H9 (cell line): Measurements from ENCODE around the gene TJP3. TPM values are rescaled to one million over a fixed set of nuclear protein-coding genes. Genes with fewer than 3 reads are reported as not detected.

Source experiments
- DNase-seq: peaks from one replicate; pipeline ENCODE4 v3.0.0-alpha.2; 2017
- H2AFZ ChIP-seq: one replicate; pipeline ENCODE4 v1.6.1; 2013; ENCODE audit warnings: mild to moderate bottlenecking, low read length, control low read depth, moderate library complexity
- H2AK5ac ChIP-seq: 2 replicates; pipeline ENCODE4 v1.6.1; 2013; ENCODE audit warnings: low read length, control low read depth, mixed read lengths; ENCODE audit not compliant: insufficient read length
- H2BK120ac ChIP-seq: one replicate; pipeline ENCODE4 v1.6.1; 2013; ENCODE audit warnings: low read depth, mild to moderate bottlenecking, low read length, control low read depth, inconsistent platforms; ENCODE audit not compliant: poor library complexity, severe bottlenecking
- H2BK12ac ChIP-seq: 2 replicates; pipeline ENCODE4 v1.6.1; 2013; ENCODE audit warnings: low read length, control low read depth, mixed read lengths, low read depth; ENCODE audit not compliant: insufficient read length
- H2BK15ac ChIP-seq: 2 replicates; pipeline ENCODE4 v1.6.1; 2013; ENCODE audit warnings: low read depth, low read length, control low read depth
- H2BK20ac ChIP-seq: one replicate; pipeline ENCODE4 v1.6.1; 2013; ENCODE audit warnings: low read depth, mild to moderate bottlenecking, low read length, control low read depth, inconsistent platforms; ENCODE audit not compliant: poor library complexity, severe bottlenecking
- H2BK5ac ChIP-seq: 2 replicates; pipeline ENCODE4 v1.6.1; 2013; ENCODE audit warnings: low read length, control low read depth, mixed read lengths; ENCODE audit not compliant: insufficient read length
- H3K14ac ChIP-seq: 2 replicates; pipeline ENCODE4 v1.6.1; 2013; ENCODE audit warnings: low read length, control low read depth; ENCODE audit not compliant: insufficient read depth
- H3K18ac ChIP-seq: 2 replicates; pipeline ENCODE4 v1.6.1; 2013; ENCODE audit warnings: low read depth, mild to moderate bottlenecking, mixed read lengths, low read length, control low read depth; ENCODE audit not compliant: insufficient read length
- H3K23ac ChIP-seq: 2 replicates; pipeline ENCODE4 v1.6.1; 2013; ENCODE audit warnings: low read length, control low read depth, mixed read lengths, low read depth; ENCODE audit not compliant: insufficient read length
- H3K23me2 ChIP-seq: 2 replicates; pipeline ENCODE4 v1.6.1; 2013; ENCODE audit warnings: low read depth, mild to moderate bottlenecking, mixed read lengths, low read length, control low read depth; ENCODE audit not compliant: insufficient read length, poor library complexity, severe bottlenecking
- H3K27ac ChIP-seq: 2 replicates; pipeline ENCODE4 v1.5.1; 2013; ENCODE audit warnings: low read length, control low read depth, mixed read lengths, low read depth; ENCODE audit not compliant: insufficient read length
- H3K27me3 ChIP-seq: 2 replicates; pipeline ENCODE4 v1.6.1; 2013; ENCODE audit warnings: low read length, control low read depth, inconsistent platforms; ENCODE audit not compliant: insufficient read depth
- H3K4ac ChIP-seq: 2 replicates; pipeline ENCODE4 v1.6.1; 2013; ENCODE audit warnings: low read depth, mild to moderate bottlenecking, control low read depth, inconsistent platforms, low read length, moderate library complexity
- H3K4me1 ChIP-seq: 2 replicates; pipeline ENCODE4 v1.6.1; 2013; ENCODE audit warnings: low read length, control low read depth, inconsistent platforms; ENCODE audit not compliant: insufficient read depth
- H3K4me2 ChIP-seq: 2 replicates; pipeline ENCODE4 v1.6.1; 2013; ENCODE audit warnings: low read length, control low read depth, mixed read lengths; ENCODE audit not compliant: insufficient read length, insufficient read depth
- H3K56ac ChIP-seq: 2 replicates; pipeline ENCODE4 v1.6.1; 2013; ENCODE audit warnings: low read depth, mild to moderate bottlenecking, mixed read lengths, low read length, control low read depth; ENCODE audit not compliant: insufficient read length
- H3K79me1 ChIP-seq: 2 replicates; pipeline ENCODE4 v1.6.1; 2013; ENCODE audit warnings: low read depth, mild to moderate bottlenecking, moderate library complexity, low read length, control low read depth, inconsistent platforms; ENCODE audit not compliant: insufficient read depth, poor library complexity, severe bottlenecking
- H3K79me2 ChIP-seq: 2 replicates; pipeline ENCODE4 v1.6.1; 2013; ENCODE audit warnings: low read length, control low read depth, inconsistent platforms; ENCODE audit not compliant: insufficient read depth
- H3K9ac ChIP-seq: 2 replicates; pipeline ENCODE4 v1.6.1; 2013; ENCODE audit warnings: low read length, control low read depth, mixed read lengths; ENCODE audit not compliant: insufficient read length; ENCODE audit errors: extremely low read depth
- H3K9me3 ChIP-seq: one replicate; pipeline ENCODE4 v1.6.1; 2013; ENCODE audit warnings: low read depth, low read length, inconsistent platforms; ENCODE audit not compliant: control insufficient read depth
- H3T11ph ChIP-seq: one replicate; pipeline ENCODE4 v1.6.1; 2013; ENCODE audit warnings: mild to moderate bottlenecking, low read length, control low read depth, inconsistent platforms
- H4K20me1 ChIP-seq: one replicate; pipeline ENCODE4 v1.6.1; 2013; ENCODE audit not compliant: control insufficient read depth, insufficient read length, insufficient read depth
- H4K5ac ChIP-seq: 2 replicates; pipeline ENCODE4 v1.6.1; 2013; ENCODE audit warnings: low read depth, mild to moderate bottlenecking, mixed read lengths, low read length, control low read depth; ENCODE audit not compliant: insufficient read length
- H4K8ac ChIP-seq: replicated peaks from 2 replicates; pipeline ENCODE4 v1.6.1; 2013; ENCODE audit warnings: low read length, control low read depth, mixed read lengths, low read depth; ENCODE audit not compliant: insufficient read length
- H4K91ac ChIP-seq: 2 replicates; pipeline ENCODE4 v1.6.1; 2013; ENCODE audit warnings: low read depth, mild to moderate bottlenecking, moderate library complexity, mixed read lengths, low read length, control low read depth; ENCODE audit not compliant: insufficient read length
- H3K27ac Mint-ChIP-seq, 3 experiments: 2 replicates in 2 of 3; 3 replicates in 1 of 3; pipeline ENCODE4 v1.8.0; 2020 to 2021; ENCODE audit warnings: mixed read lengths in 3 of 3, mild to moderate bottlenecking in 1 of 3, moderate library complexity in 1 of 3
- H3K27me3 Mint-ChIP-seq: 2 replicates; pipeline ENCODE4 v1.8.0; 2021; ENCODE audit warnings: low read depth, mild to moderate bottlenecking, moderate library complexity, mixed read lengths
- H3K36me3 Mint-ChIP-seq, 3 experiments: 2 replicates in 2 of 3; 3 replicates in 1 of 3; pipeline ENCODE4 v1.8.0; 2020 to 2021; ENCODE audit warnings: low read depth in 3 of 3, mixed read lengths in 3 of 3; ENCODE audit not compliant: insufficient read depth in 1 of 3
- H3K4me1 Mint-ChIP-seq, 2 experiments: 2 replicates each; pipeline ENCODE4 v1.8.0; 2020; ENCODE audit warnings: mixed read lengths in 2 of 2
- H3K4me3 Mint-ChIP-seq, 2 experiments: 2 replicates in 1 of 2; 3 replicates in 1 of 2; pipeline ENCODE4 v1.8.0; 2020 to 2021; ENCODE audit warnings: mild to moderate bottlenecking in 2 of 2, mixed read lengths in 2 of 2, moderate library complexity in 1 of 2
- H3K9me3 Mint-ChIP-seq, 2 experiments: 2 replicates in 1 of 2; 3 replicates in 1 of 2; pipeline ENCODE4 v1.8.0; 2020; ENCODE audit warnings: mild to moderate bottlenecking in 2 of 2, mixed read lengths in 2 of 2, moderate library complexity in 1 of 2
- CTCF ChIP-seq: fragments of 200-600 bp; sonication (generic); conservative IDR thresholded peaks from 3 replicates; pipeline ENCODE4 v1.8.0; 2021; ENCODE audit warnings: antibody characterized with exemption, mild to moderate bottlenecking
- whole genome bisulfite sequencing: extraction: QIAGEN DNeasy Blood & Tissue Kit; methylation state at CpG from one replicate; pipeline ENCODE4 v1.1.7; 2013; ENCODE audit warnings: missing lambda C conversion rate, low lambda C conversion rate, mixed read lengths; ENCODE audit not compliant: insufficient read length; ENCODE audit errors: extremely low coverage; 5-methylcytosine and 5-hydroxymethylcytosine counted together
- total RNA-seq: library from RNA; stranded (reverse); gene quantifications from 2 replicates; pipeline ENCODE4 v1.2.1, GENCODE V29; 2021

Gene TJP3
- total RNA-seq, 1 experiment from 2014 or later = 27.3 TPM

GRCh38 chr19:3752492-3752891 is 44.3 kb downstream of the TJP3 start:
- Mint-ChIP-seq H3K27ac (no peak overlapping the region), H3K4me1 (no peaks in the 10 kb centered on the region), H3K9me3 (no peaks in the 10 kb centered on the region), H3K36me3 (peaks cover 7 to 32% (median 27%) of the 10 kb centered on the region in 3 experiments; a peak in 6 of 7 replicates), H3K27me3 (no peaks in the 10 kb centered on the region), H3K4me3 (no peak overlapping the region)
- no peak overlapping the region for H2AK5ac ChIP-seq
- no peak overlapping the region for H3K56ac ChIP-seq
- no peak overlapping the region for H3K23ac ChIP-seq
- no peak overlapping the region for H3K18ac ChIP-seq
- no peaks in the 10 kb centered on the region for H3K4me1 ChIP-seq
- no peak overlapping the region for H2BK20ac ChIP-seq
- no peak overlapping the region for H2BK120ac ChIP-seq
- no peaks in the 10 kb centered on the region for H3K27me3 ChIP-seq
- no peak overlapping the region for H3K27ac ChIP-seq
- H3K23me2 ChIP-seq = no peaks in the 10 kb centered on the region
- no CpG with 5 or more reads among the region's 25 CpGs for WGBS
- DNase-seq = no peak
- H3K79me1 ChIP-seq = no peaks in the 10 kb centered on the region
- H3K4ac ChIP-seq = no peak overlapping the region
- no peaks in the 10 kb centered on the region for H3K79me2 ChIP-seq
- H2BK12ac ChIP-seq = no peak overlapping the region
- no peak overlapping the region for H4K5ac ChIP-seq
- no peak overlapping the region for H2BK15ac ChIP-seq
- H3T11ph ChIP-seq = no peak overlapping the region
- H4K91ac ChIP-seq = no peak overlapping the region
- H2BK5ac ChIP-seq = no peak overlapping the region
- H4K20me1 ChIP-seq = no peaks in the 10 kb centered on the region
- H3K9me3 ChIP-seq = no peaks in the 10 kb centered on the region
- H2AFZ ChIP-seq = no peak overlapping the region
- H3K14ac ChIP-seq = no peak overlapping the region
- H4K8ac ChIP-seq = no peak overlapping the region
- no peak for TF ChIP-seq CTCF
- H3K4me2 ChIP-seq = no peak overlapping the region
- H3K9ac ChIP-seq = no peak overlapping the region
